HG03432 (cell line): ENCODE data around the gene DPH1.
"Not testable (repeated sequence)": the region's sequence is repeated elsewhere in the genome, so short reads cannot be mapped to it uniquely, and the experiment has no call there.

ENCODE experiments used
- ATAC-seq: cut with Tn5 transposase; IDR thresholded peaks from one replicate; pipeline ENCODE4 v1.9.1; 2021; ENCODE audit warnings: mild to moderate bottlenecking, moderate library complexity; ENCODE audit not compliant: unreplicated experiment

DPH1 gene

DNA sequence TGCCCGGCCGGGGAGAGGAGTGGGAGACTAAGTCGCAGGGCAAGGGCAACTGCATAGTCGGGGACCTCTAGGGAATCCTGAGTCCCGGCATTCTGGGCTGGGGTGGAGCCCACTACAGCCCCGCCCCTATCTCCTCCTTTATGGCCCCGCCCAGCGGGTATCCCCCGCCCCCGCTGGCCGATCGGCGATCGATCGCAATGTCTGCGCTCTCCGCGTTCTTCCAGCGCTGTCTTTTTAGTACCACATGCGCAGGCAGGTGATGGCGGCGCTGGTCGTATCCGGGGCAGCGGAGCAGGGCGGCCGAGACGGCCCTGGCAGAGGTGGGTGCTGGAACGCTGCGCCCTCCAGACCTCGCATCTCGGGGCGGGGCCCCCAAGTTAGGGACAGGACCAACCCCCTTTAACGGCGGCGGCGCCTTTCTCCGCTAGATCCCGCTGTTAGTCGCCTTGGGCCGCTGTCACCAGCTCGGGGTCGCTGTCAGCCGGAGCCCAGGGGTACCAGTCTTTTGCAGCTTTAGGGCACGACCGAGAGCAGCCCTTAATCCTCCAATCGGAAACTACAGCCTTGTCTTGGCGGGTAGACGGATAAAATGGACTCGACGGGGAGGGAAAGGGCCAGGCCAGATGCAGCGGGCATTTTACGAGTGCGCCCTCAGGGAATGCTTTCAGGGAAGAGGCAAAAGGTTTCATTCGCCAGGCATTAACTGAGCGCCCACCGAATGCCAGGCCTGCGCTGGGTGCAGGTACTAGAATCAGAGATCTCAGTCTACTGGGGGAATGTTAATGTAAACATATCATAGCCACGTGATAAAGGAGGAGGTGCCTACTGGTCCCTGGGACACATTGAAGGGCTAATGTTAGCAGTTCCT, at the start of gene DPH1:
Gene DPH1 (plus strand): TSS at position 243 of the 868 bp plus-strand sequence. CDS start 17 bp downstream, at position 260.
- peak; percentile 76 for ATAC-seq

GRCh38 chr17:1980665-1981250, 49.2 kb upstream of the DPH1 start:
- no peak for ATAC-seq

GRCh38 chr17:1982793-1983366, 47.1 kb upstream of the DPH1 start:
- ATAC-seq, result not testable (repeated sequence)

DNA sequence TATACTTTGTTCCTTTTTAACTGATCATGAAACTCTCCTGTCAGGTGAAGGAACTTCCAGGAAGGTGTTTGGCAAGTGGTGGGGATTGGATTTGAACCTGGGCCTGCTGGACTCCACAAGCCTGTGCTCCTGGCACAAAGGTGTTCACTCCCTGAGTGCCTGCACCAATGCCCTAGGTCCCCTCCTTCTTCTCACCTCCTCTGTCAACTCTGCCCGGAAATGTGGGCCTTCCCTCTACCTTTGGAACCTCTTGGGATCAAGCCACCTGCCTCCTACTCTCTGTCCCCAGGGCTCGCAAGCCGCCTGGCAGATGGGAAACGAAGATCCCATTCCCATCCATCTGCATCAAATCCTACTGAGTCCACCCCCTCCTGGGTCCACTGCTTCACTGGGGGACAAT, 44.9 kb upstream of the DPH1 start:
- no peak for ATAC-seq

GRCh38 chr17:1985686-1986085, 44.3 kb upstream of the DPH1 start:
- no peak for ATAC-seq

DNA sequence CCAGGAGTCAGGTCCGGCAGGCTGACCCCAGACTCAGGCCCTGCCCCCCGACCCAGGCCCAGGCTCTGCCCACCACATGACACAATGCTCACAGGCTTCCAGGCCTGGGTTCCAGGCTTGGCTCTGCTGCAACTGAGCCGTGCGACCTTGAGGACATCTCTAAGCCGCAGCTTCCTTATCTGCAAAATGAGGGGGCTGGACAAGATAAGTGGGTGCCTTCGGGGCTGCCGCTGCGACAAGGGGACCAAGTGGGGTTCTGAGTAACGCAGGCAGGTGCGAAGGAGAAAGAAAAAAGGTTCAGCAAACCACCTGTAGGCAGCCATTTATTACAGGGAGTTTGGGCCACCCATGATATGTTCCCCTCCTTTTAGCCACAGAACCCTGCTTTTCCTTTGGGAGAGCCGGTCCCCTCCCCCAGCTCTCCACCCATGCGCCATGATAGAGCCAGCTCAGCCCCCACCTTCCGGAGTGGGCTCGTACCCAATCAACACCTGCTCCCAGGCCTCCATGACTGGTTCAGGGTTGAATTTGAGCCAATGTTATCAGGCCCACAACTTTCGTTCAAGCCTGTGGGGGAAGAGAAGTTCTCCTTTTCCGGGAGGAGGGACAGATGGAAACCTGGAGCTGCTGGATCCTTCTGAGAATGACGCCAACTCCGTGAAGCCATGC, 43.0 kb upstream of the DPH1 start:
- ATAC-seq, result no peak

DNA sequence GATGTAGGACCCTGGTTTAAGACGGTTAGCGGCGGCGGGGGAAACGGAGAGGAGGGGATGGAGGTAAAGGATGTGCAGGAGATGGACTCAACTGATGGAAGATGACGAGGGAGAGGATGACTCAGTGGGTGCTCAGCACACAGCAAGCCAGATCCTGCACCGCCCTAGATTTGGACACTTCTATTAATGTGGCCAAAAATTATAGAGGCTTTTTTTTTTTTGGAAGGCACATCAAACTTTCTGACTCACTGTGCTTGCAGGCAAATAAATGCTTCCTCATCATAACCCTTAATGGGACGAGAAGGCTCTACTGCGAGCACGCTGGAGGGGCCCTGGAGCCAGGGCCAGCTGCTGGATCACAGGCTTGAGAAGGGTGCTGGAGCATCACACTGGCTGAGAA, 40.8 kb upstream of the DPH1 start:
- no peak for ATAC-seq

- no peak for ATAC-seq
Observed at GRCh38 chr17:1992541-1992940, 37.4 kb upstream of the DPH1 start.

- ATAC-seq, result no peak
Observed at GRCh38 chr17:1994707-1995106, 35.2 kb upstream of the DPH1 start.

DNA sequence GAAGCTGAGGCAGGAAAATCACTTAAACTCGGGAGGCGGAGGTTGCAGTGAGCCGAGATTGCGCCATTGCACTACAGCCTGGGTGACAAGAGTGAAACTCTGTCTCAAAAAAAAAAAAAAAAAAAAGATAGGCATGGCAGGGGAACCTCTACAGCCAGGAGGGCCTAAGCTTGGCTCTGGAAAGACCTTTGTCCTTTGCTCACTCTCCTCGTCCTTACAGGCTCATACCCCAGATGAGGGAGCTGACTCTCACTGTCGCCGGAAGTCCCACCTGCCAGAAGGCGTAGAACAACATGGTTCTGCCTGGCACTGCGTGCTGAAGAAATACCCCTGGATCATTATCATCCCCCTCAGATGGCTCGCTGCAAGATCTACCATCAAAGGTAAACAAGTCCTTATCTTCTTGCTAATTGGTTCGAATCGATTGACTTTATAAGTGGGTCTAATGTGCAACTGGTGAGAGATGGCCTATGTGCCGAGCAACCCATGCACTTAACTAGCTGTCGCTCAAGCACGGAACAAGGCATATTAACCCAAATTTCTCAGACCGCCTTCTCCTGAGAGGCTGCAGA, 34.5 kb upstream of the DPH1 start:
- no peak for ATAC-seq

DNA sequence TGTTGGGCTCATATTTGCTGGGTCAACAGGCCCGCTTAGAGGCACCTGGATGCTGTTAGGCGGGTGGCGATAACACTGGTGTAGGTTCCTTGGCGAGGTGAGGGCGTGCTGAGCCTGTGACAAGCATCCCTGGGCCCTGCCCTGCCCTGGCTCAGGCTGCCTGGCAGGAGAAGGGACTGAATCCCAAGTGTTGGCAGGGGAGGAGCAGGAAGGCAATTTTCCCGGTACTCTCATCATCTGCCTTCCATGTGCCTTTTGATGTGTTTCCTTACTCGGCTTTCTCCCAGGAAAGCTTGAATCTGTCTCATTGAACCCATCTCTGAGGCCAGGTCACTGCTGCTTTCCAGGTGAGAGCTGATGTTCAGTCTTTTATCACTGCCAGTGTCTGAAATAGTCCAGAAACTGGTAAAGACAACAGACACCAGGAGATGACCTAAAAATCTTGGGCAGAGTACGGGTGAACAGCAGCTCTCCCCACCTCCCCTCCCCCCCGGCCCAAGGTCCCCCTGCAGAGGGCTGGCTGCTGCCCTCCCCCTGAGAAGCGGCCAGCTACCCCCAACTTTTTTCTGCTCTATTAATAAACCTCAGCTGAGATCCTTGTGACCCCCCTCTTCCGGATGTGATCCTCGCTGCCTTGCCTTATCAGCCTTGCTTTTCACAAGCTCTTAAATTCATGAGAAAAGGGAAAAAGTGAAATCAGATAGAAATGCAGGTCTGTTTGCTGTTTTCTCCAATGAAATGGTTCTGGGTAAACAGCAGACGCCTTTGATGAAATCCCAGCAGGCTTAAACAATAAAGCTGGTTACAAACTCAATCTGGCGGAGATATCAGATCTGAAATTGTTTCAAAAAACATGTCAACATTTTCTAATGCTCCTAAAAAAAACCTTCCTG, 33.8 kb upstream of the DPH1 start:
- no peak for ATAC-seq

DNA sequence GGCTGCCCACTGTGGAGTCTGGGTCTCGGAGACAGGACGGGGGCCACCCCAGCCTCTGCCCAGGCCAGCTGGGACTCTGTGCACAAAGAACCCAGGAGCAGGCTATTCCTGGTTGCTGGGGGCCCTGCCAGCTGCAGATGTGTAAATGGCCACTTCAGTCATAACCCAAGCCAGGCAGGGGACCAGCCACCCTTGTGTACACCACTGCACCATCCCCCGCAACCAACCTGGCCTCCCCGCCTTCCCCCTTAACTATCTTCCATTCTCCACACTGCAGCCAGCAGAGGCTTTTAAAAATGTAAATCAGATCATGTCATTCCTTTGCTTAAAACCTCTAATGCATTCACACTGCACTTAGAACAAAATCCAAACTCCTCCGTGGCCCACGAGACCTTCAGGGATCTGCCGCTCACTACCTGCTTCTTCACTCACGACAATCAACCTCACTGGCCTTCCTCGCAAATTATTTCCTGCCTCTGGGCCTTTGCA, 33.1 kb upstream of the DPH1 start:
- no peak for ATAC-seq

DNA sequence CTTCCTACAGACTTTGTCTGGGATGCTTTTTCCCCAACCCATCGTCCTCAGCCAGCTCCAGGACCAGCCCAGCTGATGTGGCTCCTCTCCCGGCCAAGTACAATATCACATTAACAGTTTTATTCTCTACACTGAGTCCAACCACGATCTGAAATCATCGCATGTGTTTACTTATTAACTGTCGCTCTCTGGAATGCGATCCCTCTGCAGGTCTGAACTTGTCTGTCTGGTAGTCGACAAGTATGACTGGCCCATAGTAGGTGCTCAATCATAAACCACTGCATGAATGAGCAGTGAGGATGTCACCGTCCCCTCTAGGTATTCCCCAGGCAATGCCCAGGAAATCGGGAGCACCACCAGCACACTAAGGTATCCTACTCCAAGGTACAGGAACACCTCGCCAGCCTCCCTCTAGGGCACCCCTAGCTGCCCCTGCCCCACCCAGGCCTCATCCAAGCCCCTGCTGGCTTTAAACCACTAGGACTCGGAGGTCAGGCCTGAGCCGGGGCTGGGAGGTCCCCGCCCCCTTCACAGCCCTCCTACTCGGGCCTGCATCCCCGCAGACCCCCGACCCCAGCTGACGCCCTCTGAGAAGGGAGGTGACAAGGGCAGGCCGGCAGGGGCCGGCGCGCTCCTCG, 32.5 kb upstream of the DPH1 start:
- ATAC-seq, result no peak

DNA sequence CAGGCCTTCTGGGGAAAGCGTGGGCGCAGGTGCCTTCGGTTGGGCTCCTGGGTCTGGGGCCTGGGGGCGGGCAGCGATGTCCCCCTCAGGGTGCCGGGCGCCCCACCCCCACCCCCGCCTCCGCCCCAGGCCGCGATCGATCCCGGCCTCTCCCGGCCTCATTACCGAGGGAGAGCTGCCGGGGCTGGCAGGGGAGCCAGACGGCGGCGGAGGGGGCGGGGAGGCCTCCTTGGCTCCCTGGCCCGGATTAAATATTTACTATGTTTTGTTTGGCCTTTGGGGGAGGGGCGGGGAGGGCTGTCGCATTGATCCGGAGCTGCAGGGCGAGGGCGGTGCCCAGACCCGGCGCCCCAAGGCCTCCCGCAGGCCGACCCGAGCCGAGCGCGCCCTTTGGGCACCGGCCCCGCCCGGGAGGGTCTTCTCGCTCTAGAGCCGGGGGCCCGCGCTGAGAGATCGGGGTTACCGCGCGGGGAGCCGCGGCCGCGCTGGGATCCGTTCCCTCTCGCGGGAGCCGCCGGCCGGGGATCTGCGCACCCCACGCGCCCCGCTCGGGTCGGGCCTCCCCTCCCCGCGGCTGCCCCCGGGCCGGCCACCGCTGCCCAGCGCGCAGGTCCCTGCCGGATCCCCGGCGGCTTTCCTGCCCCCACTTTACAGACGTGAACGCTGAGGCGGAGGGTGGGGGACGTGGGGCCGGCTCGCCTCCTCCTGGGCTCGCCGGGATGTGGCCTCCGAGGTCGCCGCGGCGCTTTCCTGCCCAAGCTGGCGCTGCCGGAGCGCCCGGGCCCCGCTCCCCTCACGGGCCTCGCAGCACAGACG, 31.8 kb upstream of the DPH1 start:
- ATAC-seq, result no peak

GRCh38 chr17:1999557-2000251, 30.2 kb upstream of the DPH1 start:
- no peak for ATAC-seq

DNA sequence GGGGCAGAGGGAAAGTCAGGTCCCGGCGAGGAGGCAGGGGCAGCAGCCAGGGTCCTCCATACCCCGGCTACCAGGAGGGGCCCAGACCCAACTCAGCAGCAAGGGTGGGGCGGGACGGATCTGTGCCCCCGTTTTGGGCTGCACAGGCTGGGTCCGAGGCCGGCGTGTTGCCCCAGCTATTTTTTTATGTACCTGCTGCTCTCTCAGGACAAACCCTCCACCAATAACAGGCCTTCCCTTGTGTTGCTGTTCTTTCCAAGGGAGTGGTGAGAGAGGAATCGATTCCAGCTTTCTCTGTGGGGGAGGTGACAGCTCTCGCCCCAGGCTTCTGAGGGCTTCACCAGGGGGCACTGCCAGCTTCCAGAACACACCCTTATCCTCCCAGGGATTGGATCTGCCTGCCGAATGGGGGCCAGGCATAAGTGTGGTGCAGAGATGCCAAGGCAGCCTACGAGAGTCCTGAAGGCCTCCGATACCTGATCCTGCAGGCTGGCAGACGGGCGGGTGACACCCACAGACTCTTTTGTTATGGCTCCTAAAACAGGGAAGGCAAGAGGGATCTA, 27.1 kb upstream of the DPH1 start:
- ATAC-seq, result no peak

GRCh38 chr17:2003525-2003924, 26.4 kb upstream of the DPH1 start:
- no peak for ATAC-seq

DNA sequence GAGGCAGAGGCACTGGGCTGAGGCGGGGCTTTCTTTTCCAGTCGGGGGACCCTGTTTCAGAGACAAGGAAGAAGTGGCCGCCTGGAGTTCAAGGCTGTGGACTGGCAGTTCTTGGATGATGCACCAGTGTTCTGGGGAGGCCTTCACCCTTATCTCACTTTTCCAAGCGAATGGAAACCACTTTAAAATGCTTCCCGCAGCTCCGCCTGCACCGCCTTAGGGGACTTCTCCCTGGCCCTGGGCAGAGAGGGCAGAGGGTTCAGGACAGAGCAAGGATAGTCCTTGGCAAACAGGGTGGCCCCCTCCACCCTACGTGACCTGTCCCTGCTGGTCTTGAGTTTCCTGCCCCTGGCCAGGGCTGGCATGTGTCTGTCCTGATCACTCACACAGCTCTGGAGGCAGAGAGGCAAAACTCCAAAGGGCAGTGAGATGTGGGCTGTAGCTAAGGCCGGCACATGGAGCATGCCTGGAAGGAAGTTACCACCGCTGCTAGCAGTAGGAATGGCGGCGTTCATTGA, 25.5 kb upstream of the DPH1 start:
- no peak for ATAC-seq
